Astrocyte (in vitro differentiated cells and primary cell): ENCODE measurements around the gene SERINC4. TPM values are rescaled to one million over a fixed set of nuclear protein-coding genes. Genes with fewer than 3 reads are reported as not detected.
A peak's percentile ranks its signal among the peaks of the same experiment; 100 is the strongest.

Source experiments
- DNase-seq: peaks from one replicate; pipeline ENCODE4 v3.0.0-alpha.2; 2010; ENCODE audit warnings: low read depth
- FAIRE-seq: peaks from 2 replicates; lab custom pipeline; 2011; peaks lifted over from hg19 to GRCh38; lab: Jason Lieb, UNC
- H2AFZ ChIP-seq: 2 replicates; pipeline ENCODE4 v1.6.0; 2012; ENCODE audit warnings: low read depth, low read length, inconsistent platforms
- H3K27ac ChIP-seq: 2 replicates; pipeline ENCODE4 v1.5.1; 2011; ENCODE audit warnings: low read depth, low read length, inconsistent platforms
- H3K27me3 ChIP-seq: 2 replicates; pipeline ENCODE4 v1.6.0; 2011; ENCODE audit warnings: low read length, inconsistent platforms; ENCODE audit not compliant: insufficient read depth
- H3K36me3 ChIP-seq: 2 replicates; pipeline ENCODE4 v1.5.1; 2011; ENCODE audit warnings: low read length, inconsistent platforms; ENCODE audit not compliant: insufficient read depth
- H3K4me1 ChIP-seq: 2 replicates; pipeline ENCODE4 v1.5.1; 2011; ENCODE audit warnings: low read length, inconsistent platforms; ENCODE audit not compliant: insufficient read depth
- H3K4me2 ChIP-seq: 2 replicates; pipeline ENCODE4 v1.6.0; 2012; ENCODE audit warnings: low read length, inconsistent platforms
- H3K4me3 ChIP-seq: 2 replicates; pipeline ENCODE4 v1.5.1; 2011; ENCODE audit warnings: low read depth, mild to moderate bottlenecking, low read length, inconsistent platforms; ENCODE audit not compliant: insufficient read depth
- H3K79me2 ChIP-seq: 2 replicates; pipeline ENCODE4 v1.6.0; 2012; ENCODE audit warnings: mild to moderate bottlenecking, low read length, inconsistent platforms; ENCODE audit not compliant: insufficient read depth
- H3K9ac ChIP-seq: 2 replicates; pipeline ENCODE4 v1.6.0; 2012; ENCODE audit warnings: mild to moderate bottlenecking, low read length, inconsistent platforms
- H3K9me3 ChIP-seq: 2 replicates; pipeline ENCODE4 v1.5.1; 2012; ENCODE audit warnings: low read depth, mild to moderate bottlenecking, low read length, inconsistent platforms; ENCODE audit not compliant: insufficient read depth
- H4K20me1 ChIP-seq: 2 replicates; pipeline ENCODE4 v1.6.0; 2012; ENCODE audit warnings: low read length, inconsistent platforms; ENCODE audit not compliant: insufficient read depth
- H3K27ac Mint-ChIP-seq: one replicate; pipeline ENCODE4 v1.8.0; 2021; ENCODE audit warnings: mild to moderate bottlenecking, mixed read lengths; ENCODE audit not compliant: unreplicated experiment
- H3K27me3 Mint-ChIP-seq: one replicate; pipeline ENCODE4 v1.8.0; 2021; ENCODE audit warnings: low read depth, mixed read lengths; ENCODE audit not compliant: unreplicated experiment
- H3K36me3 Mint-ChIP-seq: one replicate; pipeline ENCODE4 v1.8.0; 2021; ENCODE audit warnings: low read depth, mixed read lengths; ENCODE audit not compliant: unreplicated experiment
- H3K4me1 Mint-ChIP-seq: one replicate; pipeline ENCODE4 v1.8.0; 2021; ENCODE audit warnings: low read depth, mixed read lengths; ENCODE audit not compliant: unreplicated experiment
- H3K4me3 Mint-ChIP-seq: one replicate; pipeline ENCODE4 v1.8.0; 2021; ENCODE audit warnings: mild to moderate bottlenecking, moderate library complexity, mixed read lengths; ENCODE audit not compliant: unreplicated experiment
- H3K9me3 Mint-ChIP-seq: one replicate; pipeline ENCODE4 v1.8.0; 2021; ENCODE audit warnings: mild to moderate bottlenecking, mixed read lengths; ENCODE audit not compliant: unreplicated experiment
- EZH2 ChIP-seq: IDR thresholded peaks from 2 replicates; pipeline ENCODE4 v1.6.1; 2012; ENCODE audit warnings: mild to moderate bottlenecking, low read length, inconsistent platforms; ENCODE audit not compliant: insufficient read depth
- total RNA-seq: library from RNA; stranded (reverse); gene quantifications from 2 replicates; pipeline ENCODE4 v1.2.1, GENCODE V29; 2021
- TF ChIP-seq, protein P1 (sequence below): IDR thresholded peaks from 2 replicates; pipeline ENCODE4 v1.5.1; 2011; ENCODE audit warnings: low read depth, mild to moderate bottlenecking, inconsistent platforms, low read length, moderate library complexity; ENCODE audit not compliant: insufficient read depth

SERINC4 gene
- total RNA-seq, 1 donor from 2014 or later = 0.30 TPM

DNA sequence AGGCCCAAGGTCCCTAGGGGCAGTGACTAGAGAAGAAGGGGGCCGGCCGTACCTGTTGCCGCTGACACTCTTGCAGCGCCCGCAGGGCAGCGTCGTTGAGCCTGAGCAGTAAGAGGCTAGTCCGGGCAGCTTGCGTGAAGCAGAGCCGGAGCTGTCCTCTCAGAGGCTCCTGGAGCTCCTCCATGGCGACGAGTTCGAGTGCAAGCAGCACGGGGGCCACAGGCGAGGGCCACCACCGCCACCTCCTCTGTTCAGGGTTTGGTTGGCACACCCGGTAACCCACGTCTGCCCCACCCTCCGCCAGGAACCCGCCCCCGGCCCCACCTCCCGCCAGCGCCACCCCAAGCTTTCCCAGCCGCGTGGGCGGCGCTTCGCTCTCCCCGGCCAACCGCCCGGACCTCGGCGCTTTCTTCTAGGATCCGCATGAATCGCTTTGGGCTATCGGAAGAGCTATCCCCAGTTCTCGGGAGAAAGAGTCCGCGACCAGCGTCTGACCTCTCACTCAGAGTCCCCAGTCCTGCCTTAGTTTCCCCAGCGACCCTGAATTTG lies 23.2 kb downstream of the SERINC4 start, which contains the start of gene ELL3:
Gene ELL3 (minus strand): TSS at position 249 of the 549 bp plus-strand sequence. CDS start 65 bp downstream, at position 184.
- peak within 1 kb of the TSS; percentile 89 for H2AFZ ChIP-seq
- Mint-ChIP-seq H3K36me3 (peaks cover 5% of the 10 kb centered on the region), H3K27ac (peak within 1 kb of the TSS; percentile 53), H3K27me3 (no peaks in the 10 kb centered on the region), H3K9me3 (peaks cover 3% of the 10 kb centered on the region), H3K4me3 (peak within 1 kb of the TSS; percentile 82), H3K4me1 (no peaks in the 10 kb centered on the region)
- DNase-seq (no peak), FAIRE-seq (no peak)
- no peak for TF ChIP-seq EZH2
- TF ChIP-seq, protein P1, sequence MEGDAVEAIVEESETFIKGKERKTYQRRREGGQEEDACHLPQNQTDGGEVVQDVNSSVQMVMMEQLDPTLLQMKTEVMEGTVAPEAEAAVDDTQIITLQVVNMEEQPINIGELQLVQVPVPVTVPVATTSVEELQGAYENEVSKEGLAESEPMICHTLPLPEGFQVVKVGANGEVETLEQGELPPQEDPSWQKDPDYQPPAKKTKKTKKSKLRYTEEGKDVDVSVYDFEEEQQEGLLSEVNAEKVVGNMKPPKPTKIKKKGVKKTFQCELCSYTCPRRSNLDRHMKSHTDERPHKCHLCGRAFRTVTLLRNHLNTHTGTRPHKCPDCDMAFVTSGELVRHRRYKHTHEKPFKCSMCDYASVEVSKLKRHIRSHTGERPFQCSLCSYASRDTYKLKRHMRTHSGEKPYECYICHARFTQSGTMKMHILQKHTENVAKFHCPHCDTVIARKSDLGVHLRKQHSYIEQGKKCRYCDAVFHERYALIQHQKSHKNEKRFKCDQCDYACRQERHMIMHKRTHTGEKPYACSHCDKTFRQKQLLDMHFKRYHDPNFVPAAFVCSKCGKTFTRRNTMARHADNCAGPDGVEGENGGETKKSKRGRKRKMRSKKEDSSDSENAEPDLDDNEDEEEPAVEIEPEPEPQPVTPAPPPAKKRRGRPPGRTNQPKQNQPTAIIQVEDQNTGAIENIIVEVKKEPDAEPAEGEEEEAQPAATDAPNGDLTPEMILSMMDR = no peak
- peak within 1 kb of the TSS; percentile 93 for H3K4me2 ChIP-seq
- peak within 1 kb of the TSS; percentile 25 for H3K27ac ChIP-seq
- H3K9me3 ChIP-seq = no peaks in the 10 kb centered on the region
- peak within 1 kb of the TSS; percentile 75 for H3K9ac ChIP-seq
- peaks cover 18% of the 10 kb centered on the region for H4K20me1 ChIP-seq
- no peaks in the 10 kb centered on the region for H3K79me2 ChIP-seq
- peaks cover 8% of the 10 kb centered on the region for H3K4me1 ChIP-seq
- H3K27me3 ChIP-seq = no peaks in the 10 kb centered on the region
- H3K36me3 ChIP-seq = peaks cover 19% of the 10 kb centered on the region
- peak within 1 kb of the TSS; percentile 81 for H3K4me3 ChIP-seq

DNA sequence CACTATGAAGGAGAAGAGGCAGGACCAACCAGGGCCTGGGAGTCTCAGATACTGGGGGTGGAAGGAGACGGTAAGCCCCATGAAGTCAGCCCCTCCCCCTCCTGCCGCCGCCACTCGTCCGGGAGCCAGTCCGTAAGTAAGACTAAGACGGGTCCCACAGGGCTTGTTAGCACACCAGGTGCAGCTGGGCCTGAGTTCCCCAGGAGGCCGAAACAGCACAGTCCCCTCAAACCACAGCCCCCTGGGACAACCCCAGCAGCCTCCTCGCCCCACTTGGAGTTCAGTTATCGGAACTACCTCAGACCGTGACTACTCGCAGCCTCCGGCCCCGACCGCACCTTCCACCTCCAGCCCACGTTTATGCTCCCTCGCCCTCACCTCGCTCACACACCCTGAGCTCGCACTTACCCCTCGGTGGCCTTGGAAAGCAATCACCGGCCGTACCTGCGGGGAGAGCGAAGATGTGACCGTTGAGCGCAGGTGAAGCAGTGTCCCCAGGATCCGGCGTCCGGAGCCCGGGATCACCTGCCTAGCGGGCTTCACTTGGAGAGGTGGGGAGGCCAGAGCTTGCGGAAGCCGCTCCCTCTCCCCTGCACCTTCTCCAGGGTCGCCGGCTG lies 23.8 kb downstream of the SERINC4 start:
- H3K4me1 ChIP-seq = peaks cover 8% of the 10 kb centered on the region
- H2AFZ ChIP-seq = peak overlapping the region; percentile 30
- H3K4me3 Mint-ChIP-seq = peak overlapping the region; percentile 82
- H3K27me3 ChIP-seq = no peaks in the 10 kb centered on the region
- H3K27ac ChIP-seq = no peak overlapping the region
- no peak for TF ChIP-seq EZH2
- TF ChIP-seq, protein P1 = no peak
- peak overlapping the region; percentile 75 for H3K9ac ChIP-seq
- H3K27ac Mint-ChIP-seq = peak overlapping the region; percentile 53
- FAIRE-seq = no peak
- no peak for DNase-seq
- peaks cover 5% of the 10 kb centered on the region for H3K36me3 Mint-ChIP-seq
- H3K9me3 ChIP-seq = no peaks in the 10 kb centered on the region
- peaks cover 3% of the 10 kb centered on the region for H3K9me3 Mint-ChIP-seq
- no peaks in the 10 kb centered on the region for H3K27me3 Mint-ChIP-seq
- no peaks in the 10 kb centered on the region for H3K79me2 ChIP-seq
- peak overlapping the region; percentile 81 for H3K4me3 ChIP-seq
- H3K36me3 ChIP-seq = peaks cover 25% of the 10 kb centered on the region
- peak overlapping the region; percentile 93 for H3K4me2 ChIP-seq
- H3K4me1 Mint-ChIP-seq = no peaks in the 10 kb centered on the region
- H4K20me1 ChIP-seq = peaks cover 24% of the 10 kb centered on the region

DNA sequence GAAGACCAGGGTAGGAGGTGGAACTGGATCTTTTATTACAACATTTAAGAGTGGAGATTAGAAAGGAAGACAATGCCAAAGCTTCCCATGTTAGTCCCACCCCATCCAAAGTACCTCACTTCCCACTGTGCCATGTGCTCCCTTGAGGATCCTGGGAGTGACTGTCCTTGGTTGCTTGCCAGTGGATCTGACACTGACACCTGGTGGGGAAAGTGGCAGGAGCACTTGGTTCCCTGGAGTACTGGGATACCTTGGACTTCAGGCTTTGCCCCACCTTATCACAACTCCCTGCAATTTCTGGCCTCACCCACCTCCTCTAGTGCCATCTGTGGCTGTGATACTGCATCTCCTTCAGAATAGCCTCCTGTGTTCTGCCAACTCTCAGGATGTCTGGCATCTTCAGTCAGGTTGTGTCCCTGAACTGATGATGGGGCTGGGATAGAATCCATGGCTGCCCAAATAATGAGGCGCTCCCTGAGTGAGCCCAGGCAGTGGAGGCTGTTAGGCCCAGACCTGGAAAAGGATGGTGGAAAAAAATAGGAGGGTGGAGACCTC lies 24.5 kb downstream of the SERINC4 start:
- Mint-ChIP-seq H3K9me3 (no peaks in the 10 kb centered on the region), H3K27ac (peak overlapping the region; percentile 64), H3K27me3 (no peaks in the 10 kb centered on the region), H3K36me3 (peaks cover 8% of the 10 kb centered on the region), H3K4me1 (no peaks in the 10 kb centered on the region), H3K4me3 (peak overlapping the region; percentile 82)
- no peak overlapping the region for H2AFZ ChIP-seq
- FAIRE-seq (no peak), DNase-seq (peak; percentile 34)
- H3K9me3 ChIP-seq = no peaks in the 10 kb centered on the region
- no peaks in the 10 kb centered on the region for H3K27me3 ChIP-seq
- peaks cover 8% of the 10 kb centered on the region for H3K4me1 ChIP-seq
- H3K4me2 ChIP-seq = peak overlapping the region; percentile 93
- no peak overlapping the region for H3K9ac ChIP-seq
- no peak overlapping the region for H3K4me3 ChIP-seq
- TF ChIP-seq, protein P1 = peak; percentile 29
- no peak for TF ChIP-seq EZH2
- H4K20me1 ChIP-seq = peaks cover 29% of the 10 kb centered on the region
- H3K79me2 ChIP-seq = no peaks in the 10 kb centered on the region
- H3K36me3 ChIP-seq = peaks cover 31% of the 10 kb centered on the region
- H3K27ac ChIP-seq = no peak overlapping the region
